LNCaP clone FGC (cell line): ENCODE results near the gene TXNL4A.

Experiments used
- DNase-seq: peaks from one replicate; pipeline ENCODE4 v3.0.0-alpha.2; 2011; ENCODE audit warnings: low read depth
- H3K4me3 ChIP-seq: 2 replicates; pipeline ENCODE4 v1.5.1; 2011; ENCODE audit warnings: mild to moderate bottlenecking, low read depth, low read length, control low read depth
- TF ChIP-seq, protein P1 (sequence below): IDR thresholded peaks from 2 replicates; pipeline ENCODE4 v1.5.1; 2012; ENCODE audit warnings: mild to moderate bottlenecking; ENCODE audit not compliant: control insufficient read depth, insufficient read depth; ENCODE audit errors: extremely low read depth

The TXNL4A gene, protein sequence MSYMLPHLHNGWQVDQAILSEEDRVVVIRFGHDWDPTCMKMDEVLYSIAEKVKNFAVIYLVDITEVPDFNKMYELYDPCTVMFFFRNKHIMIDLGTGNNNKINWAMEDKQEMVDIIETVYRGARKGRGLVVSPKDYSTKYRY

GRCh38 chr18:79988451-79989194, at the start of gene TXNL4A:
Gene TXNL4A (minus strand): TSS chr18:79988563. CDS start chr18:79988392, 171 bp downstream.
- TF ChIP-seq, protein P1, sequence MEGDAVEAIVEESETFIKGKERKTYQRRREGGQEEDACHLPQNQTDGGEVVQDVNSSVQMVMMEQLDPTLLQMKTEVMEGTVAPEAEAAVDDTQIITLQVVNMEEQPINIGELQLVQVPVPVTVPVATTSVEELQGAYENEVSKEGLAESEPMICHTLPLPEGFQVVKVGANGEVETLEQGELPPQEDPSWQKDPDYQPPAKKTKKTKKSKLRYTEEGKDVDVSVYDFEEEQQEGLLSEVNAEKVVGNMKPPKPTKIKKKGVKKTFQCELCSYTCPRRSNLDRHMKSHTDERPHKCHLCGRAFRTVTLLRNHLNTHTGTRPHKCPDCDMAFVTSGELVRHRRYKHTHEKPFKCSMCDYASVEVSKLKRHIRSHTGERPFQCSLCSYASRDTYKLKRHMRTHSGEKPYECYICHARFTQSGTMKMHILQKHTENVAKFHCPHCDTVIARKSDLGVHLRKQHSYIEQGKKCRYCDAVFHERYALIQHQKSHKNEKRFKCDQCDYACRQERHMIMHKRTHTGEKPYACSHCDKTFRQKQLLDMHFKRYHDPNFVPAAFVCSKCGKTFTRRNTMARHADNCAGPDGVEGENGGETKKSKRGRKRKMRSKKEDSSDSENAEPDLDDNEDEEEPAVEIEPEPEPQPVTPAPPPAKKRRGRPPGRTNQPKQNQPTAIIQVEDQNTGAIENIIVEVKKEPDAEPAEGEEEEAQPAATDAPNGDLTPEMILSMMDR, result no peak
- peak within 1 kb of the TSS; percentile 72 for H3K4me3 ChIP-seq
- peak; percentile 65 for DNase-seq

- DNase-seq, result no peak
- TF ChIP-seq, protein P1, result no peak
- H3K4me3 ChIP-seq, result no peak overlapping the region
These were observed 48.9 kb upstream of the TXNL4A start for GRCh38 chr18:80037300-80037699.

DNA sequence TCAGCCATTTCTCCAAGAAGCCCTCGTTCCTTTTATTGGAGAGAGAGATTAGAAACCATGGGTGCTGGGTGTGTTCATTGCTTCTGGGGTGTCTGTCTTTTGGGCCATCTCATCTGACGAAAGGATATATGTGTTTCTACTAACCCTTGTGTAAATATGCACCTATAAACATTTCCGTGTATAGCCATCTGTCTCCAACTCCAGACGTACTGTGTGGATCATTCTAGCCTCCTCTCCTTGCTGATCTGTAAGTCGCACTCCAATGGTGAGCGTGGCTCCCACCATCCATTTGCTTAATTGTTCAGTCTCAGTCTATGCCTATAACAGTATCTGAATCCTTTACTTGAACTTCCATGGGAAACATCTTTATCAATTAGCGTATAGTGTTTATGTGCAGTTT, 47.6 kb upstream of the TXNL4A start:
- DNase-seq, result no peak
- peak overlapping the region; percentile 93 for H3K4me3 ChIP-seq
- TF ChIP-seq, protein P1, result no peak

DNA sequence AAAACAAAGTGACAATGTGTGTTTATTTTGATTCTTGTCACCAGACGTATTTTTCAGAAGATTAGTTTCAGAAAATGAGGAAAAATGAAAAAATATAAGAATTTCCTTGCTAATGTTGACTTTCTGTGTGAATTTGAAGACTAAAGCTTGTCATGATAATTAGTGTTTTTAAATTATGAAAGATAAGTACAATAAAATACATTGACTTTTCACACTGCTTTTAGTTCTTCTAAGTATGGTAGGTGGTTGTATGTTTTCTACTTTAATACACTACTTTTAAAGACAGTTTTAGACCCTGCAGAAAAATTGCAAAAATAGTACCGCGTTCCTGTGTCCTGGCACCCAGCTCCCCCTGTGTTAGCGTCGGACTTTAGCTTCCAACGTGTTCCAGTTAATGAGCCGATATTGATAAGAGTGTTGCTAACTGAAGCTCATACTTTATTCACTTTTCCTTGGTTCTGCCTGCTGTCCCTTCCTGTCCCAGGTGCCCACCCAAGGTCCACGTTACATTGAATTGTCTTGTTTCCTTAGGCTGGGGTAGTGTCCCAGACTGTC, 46.6 kb upstream of the TXNL4A start:
- peak overlapping the region; percentile 93 for H3K4me3 ChIP-seq
- TF ChIP-seq, protein P1, result no peak
- DNase-seq, result no peak

GRCh38 chr18:80034068-80034851, 45.9 kb upstream of the TXNL4A start, which contains the start of gene RBFA:
Gene RBFA (plus strand): TSS chr18:80034434. CDS start chr18:80034496, 62 bp downstream.
- peak; percentile 90 for DNase-seq
- H3K4me3 ChIP-seq, result peak within 1 kb of the TSS; percentile 93
- TF ChIP-seq, protein P1, result peak; percentile 38

DNA sequence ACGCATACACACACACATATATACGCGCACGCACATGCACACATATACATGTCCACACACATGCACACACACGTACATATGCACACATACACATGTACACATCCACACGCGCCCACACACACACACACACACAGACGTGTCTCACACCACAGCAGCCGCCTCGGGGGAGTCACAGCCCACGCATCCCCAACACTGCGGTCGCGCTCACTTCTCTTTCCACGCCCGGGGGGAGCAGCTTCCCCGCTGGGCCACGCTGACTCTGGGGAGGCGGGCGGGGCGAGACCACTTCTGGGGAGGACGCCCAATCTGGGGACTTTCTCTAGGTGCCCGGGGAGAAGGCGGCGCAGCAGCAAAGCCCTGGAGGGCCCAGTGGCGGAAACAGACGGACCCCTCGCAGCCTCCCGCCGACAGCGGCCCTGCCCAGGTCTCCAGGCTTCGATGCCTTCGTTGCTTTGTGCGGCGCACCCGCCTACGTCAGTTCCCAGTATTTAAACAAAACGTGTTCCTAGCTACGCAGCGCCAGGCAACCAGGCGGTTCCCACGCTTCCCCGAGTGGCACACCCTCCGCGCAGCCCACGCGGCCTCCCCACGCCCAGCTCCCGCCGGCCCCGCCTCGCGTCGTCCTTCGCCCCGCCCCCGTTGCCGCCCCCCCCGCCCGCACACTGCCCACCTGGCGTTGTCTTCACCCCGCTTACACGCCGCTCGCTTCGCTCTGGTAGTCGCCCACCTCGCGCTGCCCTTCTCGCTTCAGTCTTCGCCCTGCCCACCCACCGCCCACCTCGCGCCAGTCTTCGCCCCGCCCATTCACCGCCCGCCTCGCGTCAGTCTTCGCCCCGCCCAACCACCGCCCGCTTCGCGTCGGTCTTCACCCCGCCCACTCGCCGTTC, 45.1 kb upstream of the TXNL4A start:
- DNase-seq, result no peak

More for the DNA sequence above, 45.1 kb upstream of the TXNL4A start:
- peak overlapping the region; percentile 81 for H3K4me3 ChIP-seq
- TF ChIP-seq, protein P1, result no peak
